Measurements from ENCODE around the gene CCN6.

Gene CCN6

DNA sequence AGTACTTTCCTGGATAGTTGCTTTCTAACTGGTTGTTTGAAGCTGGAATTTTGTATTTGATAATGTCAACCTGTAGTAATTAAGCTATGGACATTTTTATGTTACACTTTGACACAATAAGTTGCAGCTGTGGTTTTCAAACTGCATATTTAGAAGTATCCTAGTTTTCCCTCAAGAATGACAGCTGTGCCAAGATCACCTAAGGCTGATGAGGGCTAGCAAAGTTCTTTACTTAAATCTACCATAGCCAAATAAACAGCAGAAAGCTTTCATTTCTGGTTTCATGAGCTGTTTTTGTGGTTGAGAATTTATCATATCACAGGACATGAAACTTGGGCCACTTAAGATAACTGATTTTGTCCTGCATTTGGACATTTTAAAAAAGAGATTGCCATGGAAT, 64.1 kb downstream of the CCN6 start:
- DNase-seq = no peak

Data from fibroblast of skin of back (primary cell).